HCT116 (cell line): Measurements from ENCODE around the gene MAST4. TPM values are rescaled to one million over a fixed set of nuclear protein-coding genes. Genes with fewer than 3 reads are reported as not detected.

Experiments used
- ATAC-seq: fragments of 200-7000 bp; cut with Tn5 transposase; 2 replicates; pipeline ENCODE4 v1.9.1; 2020; ENCODE audit warnings: mild to moderate bottlenecking, moderate library complexity
- BruUV-seq: library from RNA; stranded (reverse); fragments of 400-500 nt; replicated peaks from 2 replicates; lab custom pipeline; 2021; lab: Mats Ljungman, UMichigan
- CTCF ChIA-PET: fragments of 300-600 bp; sonication (Branson Sonifier 250); formaldehyde crosslinking; loops from one replicate; lab custom pipeline; 2021; ENCODE audit warnings: antibody characterized with exemption; lab: Charles Lee
- POLR2A ChIA-PET: fragments of 300-600, 350-600 bp; sonication (Branson Sonifier 250); formaldehyde crosslinking; loops from one replicate; lab custom pipeline; 2021; ENCODE audit warnings: antibody characterized with exemption; lab: Charles Lee
- RAD21 ChIA-PET, 2 experiments: fragments of 300-600 bp; sonication (Branson Sonifier 250); formaldehyde crosslinking; loops; one replicate each; lab custom pipeline; 2023; ENCODE audit warnings: low total read pairs in 2 of 2; ENCODE audit not compliant: uncharacterized antibody in 2 of 2, unreplicated experiment in 2 of 2, low non-redundant PET in 1 of 2; lab: Charles Lee
- DNase-seq: peaks from one replicate; pipeline ENCODE4 v3.0.0-alpha.2; 2010; ENCODE audit warnings: low read depth, low spot score
- H2AFZ ChIP-seq: fragments of 200-600 bp; shearing (Covaris generic), sonication (generic); 2 replicates; pipeline ENCODE4 v1.6.1; 2017; ENCODE audit warnings: low read depth, mixed run types, mixed read lengths, antibody characterized with exemption, low read length; ENCODE audit not compliant: poor library complexity, severe bottlenecking
- H3K27ac ChIP-seq: 2 replicates; pipeline ENCODE4 v1.5.1; 2012; ENCODE audit warnings: low read depth, low read length
- H3K27me3 ChIP-seq: fragments of 200-600 bp; sonication (generic); 2 replicates; pipeline ENCODE4 v1.6.1; 2016; ENCODE audit warnings: mixed run types, low read length, mixed read lengths; ENCODE audit not compliant: insufficient read depth
- H3K36me3 ChIP-seq, 2 experiments: fragments of 200-500 bp in 1 of 2; fragments of 200-600 bp in 1 of 2; sonication (Bioruptor generic) in 1 of 2; sonication (generic) in 1 of 2; 2 replicates each; pipeline versions ENCODE4 v1.5.1 to v1.6.1; 2014 to 2016; ENCODE audit warnings: low read length in 2 of 2, inconsistent platforms in 1 of 2, mixed read lengths in 1 of 2, mixed run types in 1 of 2; ENCODE audit not compliant: insufficient read depth in 2 of 2, control insufficient read depth in 1 of 2
- H3K4me1 ChIP-seq, 2 experiments: fragments of 200-600 bp in 1 of 2; sonication (generic) in 1 of 2; 2 replicates each; pipeline versions ENCODE4 v1.5.1 to v1.6.1; 2012 to 2017; ENCODE audit warnings: low read length in 2 of 2, inconsistent platforms in 1 of 2, mild to moderate bottlenecking in 1 of 2, mixed read lengths in 1 of 2, mixed run types in 1 of 2, moderate library complexity in 1 of 2; ENCODE audit not compliant: insufficient read depth in 2 of 2, control insufficient read depth in 1 of 2
- H3K4me2 ChIP-seq: fragments of 200-600 bp; sonication (generic); 2 replicates; pipeline ENCODE4 v1.6.1; 2017; ENCODE audit warnings: mixed run types, low read length, mixed read lengths
- H3K4me3 ChIP-seq, 2 experiments: fragments of 200-600 bp in 1 of 2; sonication (generic) in 1 of 2; replicated peaks in 1 of 2; 2 replicates each; pipeline ENCODE4 v1.5.1; 2011 to 2016; ENCODE audit warnings: low read length in 2 of 2, control low read depth in 1 of 2, low read depth in 1 of 2, mild to moderate bottlenecking in 1 of 2, mixed read lengths in 1 of 2, mixed run types in 1 of 2
- H3K79me2 ChIP-seq: fragments of 200-600 bp; sonication (generic); 2 replicates; pipeline ENCODE4 v1.6.1; 2017; ENCODE audit warnings: mild to moderate bottlenecking, mixed run types, low read length, moderate library complexity, mixed read lengths; ENCODE audit not compliant: insufficient read depth
- H3K9ac ChIP-seq: fragments of 200-600 bp; sonication (generic); 2 replicates; pipeline ENCODE4 v1.6.1; 2016; ENCODE audit warnings: low read length, mixed read lengths
- H3K9me2 ChIP-seq: fragments of 200-600 bp; sonication (generic), shearing (Covaris generic); 2 replicates; pipeline ENCODE4 v1.6.1; 2017; ENCODE audit warnings: mixed run types, mild to moderate bottlenecking, moderate library complexity; ENCODE audit not compliant: insufficient read depth
- H3K9me3 ChIP-seq, 2 experiments: fragments of 200-500 bp in 1 of 2; fragments of 200-600 bp in 1 of 2; sonication (Bioruptor generic) in 1 of 2; sonication (generic) in 1 of 2; 2 replicates each; pipeline ENCODE4 v1.6.1; 2014 to 2017; ENCODE audit warnings: low read length in 2 of 2, mixed read lengths in 2 of 2, inconsistent platforms in 1 of 2, low read depth in 1 of 2, mild to moderate bottlenecking in 1 of 2, mixed run types in 1 of 2, moderate library complexity in 1 of 2; ENCODE audit not compliant: control insufficient read depth in 1 of 2, insufficient read depth in 1 of 2
- H4K20me1 ChIP-seq: fragments of 200-600 bp; sonication (generic), shearing (Covaris generic); 2 replicates; pipeline ENCODE4 v1.6.1; 2017; ENCODE audit warnings: mixed run types, mild to moderate bottlenecking, moderate library complexity; ENCODE audit not compliant: insufficient read depth
- POLR2AphosphoS5 ChIP-seq: IDR thresholded peaks from 2 replicates; pipeline ENCODE4 v1.6.1; 2011; ENCODE audit warnings: mild to moderate bottlenecking, low read depth, low read length, moderate library complexity
- RAD21 ChIP-seq: IDR thresholded peaks from 2 replicates; pipeline ENCODE4 v1.6.1; 2012; ENCODE audit warnings: low read depth, mild to moderate bottlenecking
- TCF7L2 ChIP-seq: IDR thresholded peaks from 2 replicates; pipeline ENCODE4 v1.7.0; 2011; ENCODE audit warnings: borderline replicate concordance, inconsistent platforms; ENCODE audit not compliant: insufficient read depth, insufficient read length; ENCODE audit errors: extremely low read depth
- intact Hi-C: fragments of 100-400 bp; cut with micrococcal nuclease; formaldehyde crosslinking; loops from 2 replicates; pipeline ENCODE4 v1.10.0; 2022
- total RNA-seq: library from RNA; stranded (reverse); gene quantifications from one replicate; pipeline ENCODE4 v1.2.1, GENCODE V29; 2021; ENCODE audit not compliant: unreplicated experiment
- TF ChIP-seq, protein P1 (sequence below): IDR thresholded peaks from 2 replicates; pipeline ENCODE4 v1.6.1; 2012
- TF ChIP-seq, protein P2 (sequence below), 3 experiments: fragments of 200-600 bp in 1 of 3; sonication (generic) in 1 of 3; IDR thresholded peaks in 2 of 3; conservative IDR thresholded peaks in 1 of 3; 2 replicates each; pipeline ENCODE4 v1.5.1; 2012 to 2017; ENCODE audit warnings: low read depth in 2 of 3, low read length in 2 of 3, antibody characterized with exemption in 1 of 3, borderline replicate concordance in 1 of 3, control low read depth in 1 of 3, mild to moderate bottlenecking in 1 of 3, mixed read lengths in 1 of 3, mixed run types in 1 of 3, moderate library complexity in 1 of 3; ENCODE audit not compliant: insufficient read depth in 1 of 3
- TF ChIP-seq, protein P3 (sequence below): IDR thresholded peaks from 2 replicates; pipeline ENCODE4 v1.6.1; 2011; ENCODE audit warnings: mild to moderate bottlenecking, low read length, moderate library complexity; ENCODE audit not compliant: insufficient replicate concordance; ENCODE audit errors: extremely low read depth

Gene MAST4
- total RNA-seq, 1 experiment from 2014 or later: 1.1 TPM

DNA sequence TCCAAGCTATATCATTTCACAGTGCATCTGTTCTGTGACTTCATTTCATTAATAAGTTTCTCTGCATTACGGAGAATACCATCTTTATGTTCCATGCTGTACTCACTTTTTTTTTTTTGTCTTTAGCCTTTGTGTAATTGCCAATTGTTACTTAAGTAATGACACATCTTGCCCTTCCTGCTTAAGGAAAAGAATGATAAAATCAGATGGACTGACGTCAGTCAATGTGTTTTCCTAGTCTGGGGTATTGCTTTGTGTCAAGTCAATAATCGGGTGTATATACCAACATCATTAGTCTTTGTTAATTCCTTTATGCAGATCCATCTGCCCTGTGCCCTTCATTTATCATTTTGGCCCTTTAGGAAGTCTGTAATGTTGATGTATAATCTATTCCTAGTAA is 466.9 kb downstream of the MAST4 start:
- no peak overlapping the region for H3K27ac ChIP-seq

More for the DNA sequence above, 466.9 kb downstream of the MAST4 start:
- Histone ChIP-seq H3K4me3 (no peak overlapping the region), H3K9me3 (no peaks in the 10 kb centered on the region), H3K9me2 (no peaks in the 10 kb centered on the region), H4K20me1 (no peaks in the 10 kb centered on the region), H3K4me2 (no peak overlapping the region), H2AFZ (no peak overlapping the region), H3K9ac (no peak overlapping the region), H3K79me2 (no peaks in the 10 kb centered on the region), H3K27me3 (peaks cover 36% of the 10 kb centered on the region), H3K4me1 (no peaks in the 10 kb centered on the region), H3K36me3 (no peaks in the 10 kb centered on the region)
- no TSS peak for BruUV-seq
- ChIA-PET POLR2A (no interaction called here), CTCF (no interaction called here), RAD21 (no interaction called here)
- TF ChIP-seq, protein P1, sequence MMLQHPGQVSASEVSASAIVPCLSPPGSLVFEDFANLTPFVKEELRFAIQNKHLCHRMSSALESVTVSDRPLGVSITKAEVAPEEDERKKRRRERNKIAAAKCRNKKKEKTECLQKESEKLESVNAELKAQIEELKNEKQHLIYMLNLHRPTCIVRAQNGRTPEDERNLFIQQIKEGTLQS: no peak
- no peak for TF ChIP-seq TCF7L2
- no peak for TF ChIP-seq POLR2AphosphoS5
- TF ChIP-seq, protein P2, sequence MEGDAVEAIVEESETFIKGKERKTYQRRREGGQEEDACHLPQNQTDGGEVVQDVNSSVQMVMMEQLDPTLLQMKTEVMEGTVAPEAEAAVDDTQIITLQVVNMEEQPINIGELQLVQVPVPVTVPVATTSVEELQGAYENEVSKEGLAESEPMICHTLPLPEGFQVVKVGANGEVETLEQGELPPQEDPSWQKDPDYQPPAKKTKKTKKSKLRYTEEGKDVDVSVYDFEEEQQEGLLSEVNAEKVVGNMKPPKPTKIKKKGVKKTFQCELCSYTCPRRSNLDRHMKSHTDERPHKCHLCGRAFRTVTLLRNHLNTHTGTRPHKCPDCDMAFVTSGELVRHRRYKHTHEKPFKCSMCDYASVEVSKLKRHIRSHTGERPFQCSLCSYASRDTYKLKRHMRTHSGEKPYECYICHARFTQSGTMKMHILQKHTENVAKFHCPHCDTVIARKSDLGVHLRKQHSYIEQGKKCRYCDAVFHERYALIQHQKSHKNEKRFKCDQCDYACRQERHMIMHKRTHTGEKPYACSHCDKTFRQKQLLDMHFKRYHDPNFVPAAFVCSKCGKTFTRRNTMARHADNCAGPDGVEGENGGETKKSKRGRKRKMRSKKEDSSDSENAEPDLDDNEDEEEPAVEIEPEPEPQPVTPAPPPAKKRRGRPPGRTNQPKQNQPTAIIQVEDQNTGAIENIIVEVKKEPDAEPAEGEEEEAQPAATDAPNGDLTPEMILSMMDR (IDR thresholded peaks at IDR 0.05 in 2 of 3, conservative IDR thresholded peaks at IDR 0.05 in 1 of 3; ENCODE audit: borderline replicate concordance in 1 of 3, insufficient read depth in 1 of 3, low read depth in 2 of 3, low read length in 2 of 3): no peak
- TF ChIP-seq, protein P3, sequence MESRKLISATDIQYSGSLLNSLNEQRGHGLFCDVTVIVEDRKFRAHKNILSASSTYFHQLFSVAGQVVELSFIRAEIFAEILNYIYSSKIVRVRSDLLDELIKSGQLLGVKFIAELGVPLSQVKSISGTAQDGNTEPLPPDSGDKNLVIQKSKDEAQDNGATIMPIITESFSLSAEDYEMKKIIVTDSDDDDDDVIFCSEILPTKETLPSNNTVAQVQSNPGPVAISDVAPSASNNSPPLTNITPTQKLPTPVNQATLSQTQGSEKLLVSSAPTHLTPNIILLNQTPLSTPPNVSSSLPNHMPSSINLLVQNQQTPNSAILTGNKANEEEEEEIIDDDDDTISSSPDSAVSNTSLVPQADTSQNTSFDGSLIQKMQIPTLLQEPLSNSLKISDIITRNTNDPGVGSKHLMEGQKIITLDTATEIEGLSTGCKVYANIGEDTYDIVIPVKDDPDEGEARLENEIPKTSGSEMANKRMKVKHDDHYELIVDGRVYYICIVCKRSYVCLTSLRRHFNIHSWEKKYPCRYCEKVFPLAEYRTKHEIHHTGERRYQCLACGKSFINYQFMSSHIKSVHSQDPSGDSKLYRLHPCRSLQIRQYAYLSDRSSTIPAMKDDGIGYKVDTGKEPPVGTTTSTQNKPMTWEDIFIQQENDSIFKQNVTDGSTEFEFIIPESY: no peak
- no peak for TF ChIP-seq RAD21
- no peak for DNase-seq
- intact Hi-C loops: no loop called here
- no peak for ATAC-seq
